Activated naive CD8-positive, alpha-beta T cell treated with anti-CD3 and anti-CD28 coated beads, Interleukin-2, amount 10 ng/mL, durations not matched to agents 7 days and 5 days (primary cell): Measurements from ENCODE around the gene OCIAD1. TPM values are rescaled to one million over a fixed set of nuclear protein-coding genes. Genes with fewer than 3 reads are reported as not detected.
"Not testable (repeated sequence)": the region's sequence is repeated elsewhere in the genome, so short reads cannot be mapped to it uniquely, and the experiment has no call there.

ENCODE experiments used
- ATAC-seq: fragments of 150-1000 bp; cut with Tn5 transposase; one replicate; pipeline ENCODE4 v1.10.0; 2021; ENCODE audit warnings: low read depth, moderate library complexity
- POLR2A ChIA-PET: fragments of 350-600 bp; sonication (Branson Sonifier 250); formaldehyde crosslinking; loops from one replicate; lab custom pipeline; 2021; ENCODE audit warnings: antibody characterized with exemption; lab: Charles Lee
- DNase-seq: peaks from one replicate; pipeline ENCODE4 v3.0.0; 2021
- H3K27ac Mint-ChIP-seq: one replicate; pipeline ENCODE4 v1.8.0; 2022; ENCODE audit warnings: mild to moderate bottlenecking, mixed read lengths
- H3K27me3 Mint-ChIP-seq: one replicate; pipeline ENCODE4 v1.8.0; 2022; ENCODE audit warnings: mild to moderate bottlenecking, moderate library complexity, mixed read lengths
- H3K36me3 Mint-ChIP-seq: one replicate; pipeline ENCODE4 v1.8.0; 2021; ENCODE audit warnings: mild to moderate bottlenecking, mixed read lengths
- H3K4me1 Mint-ChIP-seq: one replicate; pipeline ENCODE4 v1.8.0; 2021; ENCODE audit warnings: mixed read lengths
- H3K4me3 Mint-ChIP-seq: one replicate; pipeline ENCODE4 v1.8.0; 2022; ENCODE audit warnings: mild to moderate bottlenecking, moderate library complexity, mixed read lengths
- H3K9me3 Mint-ChIP-seq: one replicate; pipeline ENCODE4 v1.8.0; 2021; ENCODE audit warnings: mixed read lengths
- total RNA-seq, 2 experiments: library from RNA; stranded (reverse); gene quantifications; one replicate each; pipeline ENCODE4 v1.2.3, GENCODE V29; 2021

OCIAD1 gene
- total RNA-seq, 2 experiments from 2014 or later = 104 to 107 TPM

DNA sequence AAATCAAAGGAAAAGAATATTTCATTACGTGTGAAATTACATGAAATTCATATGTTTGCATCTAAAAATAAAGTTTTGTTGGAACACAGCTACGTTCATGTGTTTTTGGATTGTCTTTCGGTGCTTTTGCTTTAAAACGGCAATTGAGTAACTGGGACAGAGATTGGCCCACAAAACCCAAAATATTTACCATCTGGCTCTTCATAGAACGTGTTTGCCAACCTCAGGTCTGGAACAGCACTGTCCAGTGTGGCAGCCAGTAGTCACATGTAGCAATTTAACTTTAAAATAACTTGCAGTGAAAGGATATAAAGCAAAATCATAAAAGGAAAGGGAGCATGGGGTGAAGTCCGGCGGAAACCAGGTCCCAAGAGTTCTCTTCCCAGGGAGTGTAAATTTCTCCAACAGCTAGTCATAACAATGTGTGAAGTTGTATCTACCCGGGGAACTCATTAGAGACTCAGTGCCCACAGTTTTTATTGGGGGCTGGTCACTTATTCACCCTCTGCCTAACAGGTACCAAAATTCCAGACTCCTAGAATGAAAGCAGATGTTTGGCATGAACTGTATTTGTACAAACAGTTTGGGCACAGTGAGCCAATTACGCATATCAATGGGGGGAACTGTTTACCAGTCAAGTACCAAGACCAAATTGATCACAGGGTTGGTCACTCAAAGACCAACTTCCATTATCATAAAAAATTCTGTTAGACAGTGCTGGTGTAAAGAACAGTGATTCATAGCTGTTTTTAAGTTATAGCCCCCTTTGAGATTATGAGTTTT, 10.3 kb downstream of the OCIAD1 start:
- DNase-seq (no peak), ATAC-seq (no peak)
- Mint-ChIP-seq H3K4me1 (peaks cover 2% of the 10 kb centered on the region), H3K36me3 (peaks cover 37% of the 10 kb centered on the region), H3K27me3 (no peaks in the 10 kb centered on the region), H3K27ac (no peak overlapping the region), H3K9me3 (no peaks in the 10 kb centered on the region), H3K4me3 (no peak overlapping the region)
- POLR2A ChIA-PET = no interaction called here

- POLR2A ChIA-PET = no interaction called here
- Mint-ChIP-seq H3K9me3 (peaks cover 2% of the 10 kb centered on the region), H3K4me1 (no peaks in the 10 kb centered on the region), H3K4me3 (no peak overlapping the region), H3K27ac (no peak overlapping the region), H3K27me3 (no peaks in the 10 kb centered on the region), H3K36me3 (peaks cover 47% of the 10 kb centered on the region)
- ATAC-seq (no peak), DNase-seq (no peak)
These were observed 14.0 kb downstream of the OCIAD1 start for GRCh38 chr4:48844843-48845242.

GRCh38 chr4:48848799-48849198, 17.9 kb downstream of the OCIAD1 start:
- POLR2A ChIA-PET = interaction anchor here (0.6 kb wide), 1 partner anchor 77 kb away, joined by 4 read pairs; no protein-coding TSS in a partner anchor
- not testable (repeated sequence) for DNase-seq, H3K27ac Mint-ChIP-seq, H3K4me3 Mint-ChIP-seq, H3K9me3 Mint-ChIP-seq, ATAC-seq, H3K27me3 Mint-ChIP-seq, H3K4me1 Mint-ChIP-seq
- peaks cover 48% of the 10 kb centered on the region for H3K36me3 Mint-ChIP-seq

DNA sequence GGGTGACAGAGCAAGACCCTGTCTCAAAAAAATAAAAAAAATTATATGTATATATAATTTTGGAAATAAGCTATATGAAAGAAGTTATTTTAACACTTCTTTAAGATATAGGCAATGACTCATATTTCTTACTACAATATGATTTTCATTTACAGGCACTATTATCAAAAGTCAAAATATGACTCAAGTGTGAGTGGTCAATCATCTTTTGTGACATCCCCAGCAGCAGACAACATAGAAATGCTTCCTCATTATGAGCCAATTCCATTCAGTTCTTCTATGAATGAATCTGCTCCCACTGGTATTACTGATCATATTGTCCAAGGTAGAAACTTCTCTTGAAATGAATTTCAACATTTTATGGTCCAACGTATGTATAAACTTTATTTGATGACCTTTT, 20.8 kb downstream of the OCIAD1 start:
- H3K36me3 Mint-ChIP-seq = peaks cover 37% of the 10 kb centered on the region
- H3K4me1 Mint-ChIP-seq = no peaks in the 10 kb centered on the region
- H3K27ac Mint-ChIP-seq = no peak overlapping the region
- ATAC-seq = no peak
- H3K4me3 Mint-ChIP-seq = no peak overlapping the region
- DNase-seq = no peak
- POLR2A ChIA-PET = no interaction called here
- H3K27me3 Mint-ChIP-seq = no peaks in the 10 kb centered on the region
- peaks cover 2% of the 10 kb centered on the region for H3K9me3 Mint-ChIP-seq

- ATAC-seq (no peak), DNase-seq (no peak)
- Mint-ChIP-seq H3K27ac (no peak overlapping the region), H3K36me3 (peaks cover 35% of the 10 kb centered on the region), H3K4me3 (no peak overlapping the region), H3K4me1 (peaks cover 2% of the 10 kb centered on the region), H3K9me3 (no peaks in the 10 kb centered on the region), H3K27me3 (no peaks in the 10 kb centered on the region)
- POLR2A ChIA-PET = interaction anchor here (0.6 kb wide), 1 partner anchor 59 kb away, joined by 5 read pairs; no protein-coding TSS in a partner anchor
These were observed 22.9 kb downstream of the OCIAD1 start for GRCh38 chr4:48853604-48854394.

DNA sequence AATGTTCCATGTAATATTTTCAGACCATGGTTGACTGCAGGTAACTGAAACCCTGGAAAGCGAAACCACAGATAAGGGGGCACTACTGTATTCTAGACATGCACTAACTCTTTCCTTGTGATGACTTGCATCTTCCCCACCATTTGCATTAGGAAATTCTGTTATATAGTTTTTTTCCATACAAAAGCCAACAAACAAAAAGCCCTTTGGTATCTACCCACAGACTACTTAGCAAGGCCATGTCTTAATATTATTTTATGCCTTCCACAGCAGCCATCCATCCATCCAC, 23.5 kb downstream of the OCIAD1 start:
- no peaks in the 10 kb centered on the region for H3K27me3 Mint-ChIP-seq
- no peaks in the 10 kb centered on the region for H3K9me3 Mint-ChIP-seq
- ATAC-seq (no peak), DNase-seq (no peak)
- POLR2A ChIA-PET = interaction anchor here (0.6 kb wide), 1 partner anchor 59 kb away, joined by 5 read pairs; no protein-coding TSS in a partner anchor
- H3K27ac Mint-ChIP-seq = no peak overlapping the region
- peaks cover 2% of the 10 kb centered on the region for H3K4me1 Mint-ChIP-seq
- peaks cover 33% of the 10 kb centered on the region for H3K36me3 Mint-ChIP-seq
- H3K4me3 Mint-ChIP-seq = no peak overlapping the region

DNA sequence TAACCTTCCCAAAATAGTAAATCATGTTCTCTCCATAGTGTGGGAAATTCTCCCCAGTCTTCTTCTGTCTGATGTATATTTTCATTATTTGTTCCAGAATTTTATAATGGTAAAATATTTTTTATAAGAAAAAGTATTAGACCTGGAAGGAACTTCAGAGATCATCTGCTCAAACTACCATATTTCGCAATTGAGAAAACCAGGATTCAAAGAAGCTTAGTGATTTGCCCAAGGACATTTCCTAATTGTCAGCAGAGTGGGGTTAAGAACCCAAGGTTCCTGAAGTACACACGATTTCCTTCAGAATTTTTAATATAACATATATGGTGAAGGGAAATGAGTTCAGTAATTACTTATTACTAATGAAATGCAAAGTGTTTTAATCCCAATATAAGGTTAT, 24.1 kb downstream of the OCIAD1 start:
- Mint-ChIP-seq H3K9me3 (no peaks in the 10 kb centered on the region), H3K4me1 (peaks cover 2% of the 10 kb centered on the region), H3K27ac (no peak overlapping the region), H3K27me3 (no peaks in the 10 kb centered on the region), H3K36me3 (peaks cover 33% of the 10 kb centered on the region), H3K4me3 (no peak overlapping the region)
- DNase-seq (no peak), ATAC-seq (no peak)
- POLR2A ChIA-PET = no interaction called here

DNA sequence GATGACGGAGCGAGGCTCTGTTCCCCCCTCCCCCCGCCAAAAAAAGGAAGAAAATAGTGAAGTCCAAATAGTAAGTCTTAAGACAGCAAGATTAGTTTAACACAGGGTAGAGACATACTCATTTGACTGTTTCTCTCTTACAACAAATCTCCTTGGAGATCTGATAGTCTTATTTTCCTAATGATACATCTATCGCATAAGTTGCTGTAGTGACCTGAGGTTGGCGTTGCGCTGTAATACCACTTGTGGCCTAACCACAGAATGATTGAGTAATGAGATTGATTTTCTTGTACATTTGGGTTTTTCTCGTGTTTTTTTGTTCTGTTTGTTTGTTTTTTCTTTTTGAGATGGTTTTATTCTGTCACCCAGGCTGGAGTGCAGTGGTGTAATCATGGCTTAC, 27.2 kb downstream of the OCIAD1 start:
- ATAC-seq (no peak), DNase-seq (no peak)
- Mint-ChIP-seq H3K36me3 (peaks cover 33% of the 10 kb centered on the region), H3K4me1 (peaks cover 2% of the 10 kb centered on the region), H3K9me3 (no peaks in the 10 kb centered on the region), H3K4me3 (no peak overlapping the region), H3K27ac (no peak overlapping the region), H3K27me3 (no peaks in the 10 kb centered on the region)
- POLR2A ChIA-PET = no interaction called here

DNA sequence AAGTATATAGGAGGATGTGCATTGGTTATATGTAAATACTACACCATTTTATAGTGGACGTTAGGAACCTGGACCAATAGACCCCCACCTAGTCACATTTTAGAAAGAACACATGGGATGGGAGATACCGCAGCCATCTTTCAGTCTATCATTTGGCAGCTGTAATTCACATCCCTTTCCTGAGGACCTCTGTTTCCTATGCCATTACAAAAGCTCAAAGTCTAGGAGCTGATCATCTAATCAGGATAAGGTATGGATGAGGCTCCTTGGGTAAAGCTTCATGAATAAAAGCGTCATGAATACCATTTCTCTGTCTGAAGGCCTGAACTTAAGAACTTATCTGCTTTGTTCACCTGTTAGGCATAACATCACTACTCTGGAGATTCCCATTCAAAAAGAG, 31.1 kb downstream of the OCIAD1 start:
- peaks cover 20% of the 10 kb centered on the region for H3K36me3 Mint-ChIP-seq
- no peak overlapping the region for H3K4me3 Mint-ChIP-seq
- no peaks in the 10 kb centered on the region for H3K27me3 Mint-ChIP-seq
- H3K4me1 Mint-ChIP-seq = peaks cover 2% of the 10 kb centered on the region
- peaks cover 8% of the 10 kb centered on the region for H3K9me3 Mint-ChIP-seq
- POLR2A ChIA-PET = no interaction called here
- H3K27ac Mint-ChIP-seq = no peak overlapping the region
- no peak for ATAC-seq
- no peak for DNase-seq

DNA sequence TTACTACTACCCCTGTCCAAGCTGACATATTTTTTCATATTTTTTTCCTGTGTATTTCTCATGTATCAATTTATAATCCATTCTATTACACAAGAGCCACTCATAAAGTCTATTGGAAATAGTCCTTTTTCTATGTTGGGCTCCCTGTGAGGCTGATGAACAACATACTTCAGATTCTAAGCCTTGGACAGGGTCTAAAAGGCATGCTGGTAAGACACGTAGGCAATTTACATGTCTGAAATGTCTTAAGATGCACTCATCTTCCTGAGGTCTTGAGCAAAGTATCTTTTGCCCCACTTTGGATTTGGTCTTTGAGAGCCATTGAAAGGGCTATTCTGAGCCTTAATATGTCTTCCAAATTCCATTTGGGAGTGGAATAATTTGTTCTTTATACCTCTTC, 31.8 kb downstream of the OCIAD1 start:
- no peak for ATAC-seq
- peaks cover 20% of the 10 kb centered on the region for H3K36me3 Mint-ChIP-seq
- H3K27ac Mint-ChIP-seq = no peak overlapping the region
- H3K4me3 Mint-ChIP-seq = no peak overlapping the region
- DNase-seq = no peak
- peaks cover 9% of the 10 kb centered on the region for H3K9me3 Mint-ChIP-seq
- H3K27me3 Mint-ChIP-seq = no peaks in the 10 kb centered on the region
- H3K4me1 Mint-ChIP-seq = peaks cover 2% of the 10 kb centered on the region
- POLR2A ChIA-PET = no interaction called here

GRCh38 chr4:48863728-48864127, 32.8 kb downstream of the OCIAD1 start:
- peaks cover 15% of the 10 kb centered on the region for H3K36me3 Mint-ChIP-seq
- H3K4me1 Mint-ChIP-seq = no peaks in the 10 kb centered on the region
- ATAC-seq = no peak
- no peak overlapping the region for H3K4me3 Mint-ChIP-seq
- no peak for DNase-seq
- no peak overlapping the region for H3K27ac Mint-ChIP-seq
- POLR2A ChIA-PET = no interaction called here
- no peaks in the 10 kb centered on the region for H3K27me3 Mint-ChIP-seq
- H3K9me3 Mint-ChIP-seq = peaks cover 11% of the 10 kb centered on the region

- H3K27me3 Mint-ChIP-seq, DNase-seq, POLR2A ChIA-PET, H3K4me1 Mint-ChIP-seq, ATAC-seq, H3K27ac Mint-ChIP-seq, H3K4me3 Mint-ChIP-seq: not testable (repeated sequence)
- H3K9me3 Mint-ChIP-seq = peaks cover 11% of the 10 kb centered on the region
- H3K36me3 Mint-ChIP-seq = peaks cover 17% of the 10 kb centered on the region
These were observed 33.8 kb downstream of the OCIAD1 start for GRCh38 chr4:48864696-48865095.

DNA sequence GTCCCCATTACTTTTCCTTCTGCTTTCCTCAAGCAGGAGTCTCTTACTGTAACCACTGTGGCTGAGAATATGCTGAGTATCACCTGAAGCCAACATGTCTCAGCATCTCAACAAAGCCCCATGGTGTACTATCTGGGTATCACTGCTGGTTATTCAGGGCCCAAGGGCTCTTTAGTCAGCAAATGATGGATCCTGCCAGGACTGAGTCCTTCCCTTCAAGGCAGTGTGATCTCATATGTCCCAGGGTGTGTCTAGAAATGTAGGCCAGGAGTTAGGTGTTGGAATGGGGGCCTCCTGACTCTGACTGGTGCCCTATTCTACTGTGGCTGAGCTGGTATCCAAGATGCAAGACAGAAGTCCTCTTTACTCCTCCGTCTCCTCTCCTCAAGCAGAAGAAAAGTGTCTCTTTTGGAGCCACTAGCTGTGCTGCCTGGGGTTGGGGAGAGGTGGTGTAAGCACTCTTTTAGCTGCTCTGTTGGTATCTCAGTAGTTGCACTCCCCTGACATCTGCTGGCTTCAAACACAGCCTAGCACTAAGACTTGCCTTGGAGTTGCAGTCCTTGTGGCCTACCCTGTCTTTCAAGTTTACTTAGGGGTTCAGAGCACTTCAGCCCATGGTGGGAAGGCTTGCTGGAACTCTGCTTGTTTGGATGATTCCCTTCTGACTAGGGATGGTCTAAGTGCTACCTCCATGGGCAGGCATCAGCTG, 47.1 kb downstream of the OCIAD1 start:
- DNase-seq (no peak), ATAC-seq (no peak)
- POLR2A ChIA-PET = no interaction called here
- no peak overlapping the region for H3K4me3 Mint-ChIP-seq
- H3K27ac Mint-ChIP-seq = no peak overlapping the region
- H3K27me3 Mint-ChIP-seq = no peaks in the 10 kb centered on the region
- peaks cover 3% of the 10 kb centered on the region for H3K9me3 Mint-ChIP-seq
- peaks cover 5% of the 10 kb centered on the region for H3K36me3 Mint-ChIP-seq
- H3K4me1 Mint-ChIP-seq = peaks cover 1% of the 10 kb centered on the region
